Hematopoietic multipotent progenitor cell treated with erythropoietin and hydrocortisone succinate and interleukin-3 and kit ligand, for 8 days (in vitro differentiated cells): ENCODE data around the gene RING1.

ENCODE experiments used
- DNase-seq: peaks from one replicate; pipeline ENCODE4 v3.0.0-alpha.2; 2015

The RING1 gene

DNA sequence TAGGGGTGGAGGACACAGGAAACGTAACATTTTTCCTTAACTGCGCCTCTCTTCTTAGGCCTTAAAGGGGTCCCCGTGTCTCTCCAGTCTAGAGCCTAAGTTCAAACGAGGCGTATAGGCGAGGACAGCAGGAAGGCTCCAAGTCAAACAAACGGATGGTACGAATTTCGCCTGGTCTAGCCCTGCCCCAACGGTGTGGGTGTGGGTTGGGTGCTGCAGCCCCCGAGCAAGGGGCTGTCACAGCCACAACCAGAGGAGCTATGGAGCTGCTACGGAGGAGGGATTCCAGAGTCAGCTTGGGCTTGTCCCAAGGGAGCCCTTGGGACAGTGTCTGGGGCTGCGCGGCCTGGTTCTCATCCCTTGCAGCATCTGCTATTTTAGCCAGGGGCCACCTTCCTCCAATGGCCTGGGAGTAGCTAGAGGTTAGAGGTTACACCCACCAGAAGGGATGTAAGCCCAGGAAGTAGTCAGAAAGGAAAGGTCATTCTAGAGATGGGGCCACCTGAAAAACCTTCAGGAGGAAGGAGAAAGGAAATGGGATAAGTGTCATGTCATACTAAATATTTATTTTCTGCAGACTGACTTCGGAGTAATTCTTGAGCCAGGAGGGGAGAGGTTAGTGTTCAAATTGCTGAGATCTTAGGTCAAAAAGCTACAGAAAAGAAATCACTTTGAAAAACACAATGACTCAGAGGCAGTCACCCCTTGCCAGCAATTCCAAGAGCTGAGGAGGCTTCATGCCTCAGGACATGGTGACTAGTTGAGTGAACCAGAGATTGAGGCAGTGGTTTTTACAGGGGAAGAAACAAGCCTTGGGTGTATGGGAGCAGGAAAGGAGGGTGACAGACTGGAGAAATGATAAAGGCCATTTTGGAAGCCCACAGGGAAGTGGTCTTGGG, 41.7 kb downstream of the RING1 start:
- DNase-seq = no peak

- DNase-seq = no peak
Observed at GRCh38 chr6:33250731-33251130, 42.4 kb downstream of the RING1 start.

DNA sequence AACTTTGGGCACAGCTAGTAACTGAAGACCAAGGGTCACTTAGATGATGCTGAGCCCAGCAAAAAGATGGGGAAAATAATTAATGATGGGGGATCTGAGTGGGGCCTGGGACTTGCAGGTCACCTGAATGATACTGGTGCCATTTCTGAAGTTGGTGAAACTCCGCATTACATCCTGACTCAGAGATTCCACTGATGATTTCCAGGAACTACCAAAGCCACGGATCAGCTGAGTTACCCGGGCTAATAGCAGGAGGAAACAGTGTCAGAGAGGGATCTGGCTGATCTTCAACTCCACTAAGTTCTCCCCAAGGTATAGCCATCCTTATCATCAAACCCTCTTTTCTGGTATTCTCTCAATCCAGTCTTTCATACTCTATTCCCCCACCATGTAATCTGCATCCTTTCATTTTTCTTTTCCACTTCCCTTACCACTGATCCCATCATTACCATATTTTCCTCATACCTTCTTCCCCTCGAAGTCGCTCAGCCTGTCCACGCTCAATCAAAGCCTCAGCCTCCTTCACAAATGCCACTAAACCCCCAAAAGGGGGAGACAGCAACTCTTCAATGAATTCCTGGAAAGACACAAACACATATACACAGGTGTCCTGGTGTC, 43.2 kb downstream of the RING1 start:
- DNase-seq = peak; percentile 42

DNA sequence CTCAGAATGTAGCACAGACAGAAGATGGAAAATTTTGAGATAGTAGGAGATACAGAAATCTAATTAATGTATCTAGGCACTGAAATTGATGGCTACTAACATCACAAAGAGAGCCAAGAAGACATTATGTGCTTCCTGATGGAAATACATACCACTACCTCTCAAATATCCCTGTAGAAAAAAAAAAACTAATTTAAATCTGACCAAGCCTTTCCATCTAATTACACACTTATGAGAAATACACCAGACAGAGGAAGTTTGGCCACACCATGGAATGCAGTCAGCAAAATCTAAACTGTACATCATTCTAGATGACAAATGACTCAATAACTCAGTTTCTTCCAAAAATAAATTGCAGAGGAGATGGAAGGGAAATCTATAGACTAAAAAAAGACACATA, 44.5 kb downstream of the RING1 start:
- DNase-seq = no peak

- no peak for DNase-seq
Observed at GRCh38 chr6:33254591-33254990, 46.3 kb downstream of the RING1 start.

DNA sequence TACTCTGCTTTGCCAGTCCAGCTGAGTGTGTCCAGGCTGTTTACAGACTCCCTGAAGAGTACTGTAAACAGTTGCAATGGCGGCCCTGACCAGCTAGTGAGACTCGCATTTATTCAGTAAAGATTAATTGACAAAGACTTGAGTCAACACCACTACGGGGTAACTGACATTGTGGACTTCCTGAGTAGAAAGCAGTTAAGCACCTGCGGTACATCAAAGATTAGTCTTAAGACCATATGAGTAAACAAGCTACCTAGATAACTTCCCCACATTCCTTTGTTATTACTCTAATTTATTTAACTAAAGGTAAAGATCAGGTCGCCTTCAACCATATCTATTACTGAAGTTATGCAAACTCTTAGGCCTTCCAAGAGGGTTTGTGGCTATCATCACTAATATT, 50.7 kb downstream of the RING1 start:
- no peak for DNase-seq
